ENCODE measurements around the gene ZP4. TPM values are rescaled to one million over a fixed set of nuclear protein-coding genes. Genes with fewer than 3 reads are reported as not detected.

Gene ZP4
- total RNA-seq, 1 donor from 2014 or later: not detected

DNA sequence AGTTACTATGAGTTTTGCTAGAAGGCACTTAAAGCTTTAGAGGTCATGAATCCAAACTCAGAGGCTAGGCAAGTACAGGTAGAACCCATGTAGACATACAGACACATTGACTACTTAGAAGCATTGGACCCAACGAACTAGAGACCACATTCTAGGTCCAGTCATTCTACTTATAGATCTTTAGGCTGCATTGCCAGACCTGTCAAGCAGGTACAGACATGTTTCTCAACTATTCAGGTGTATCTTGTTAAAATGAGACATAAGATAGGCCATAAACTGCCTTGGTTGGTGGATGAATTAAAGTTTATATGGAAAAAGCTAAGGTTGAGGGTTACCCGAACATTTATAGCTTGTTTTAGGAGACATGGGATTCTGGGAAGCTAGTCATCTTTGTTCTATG, 6.5 kb downstream of the ZP4 start:
- Histone ChIP-seq H3K27ac (ENCODE audit: low read depth, low read length) (no peak overlapping the region), H3K4me3 (ENCODE audit: low read length in 3 of 3) (no peak overlapping the region), H3K27me3 (ENCODE audit: control insufficient read depth in 3 of 3, insufficient read depth in 3 of 3, low read length in 3 of 3) (no peaks in the 10 kb centered on the region), H3K36me3 (ENCODE audit: control insufficient read depth in 3 of 3, insufficient read depth in 3 of 3, low read length in 3 of 3) (no peaks in the 10 kb centered on the region), H3K9me3 (ENCODE audit: control insufficient read depth in 3 of 3, low read length in 3 of 3) (peaks cover 0 to 3% (median 0%) of the 10 kb centered on the region in 3 donors), H3K4me1 (ENCODE audit: control insufficient read depth in 3 of 3, insufficient read depth in 3 of 3, low read length in 3 of 3) (no peaks in the 10 kb centered on the region), H3K9ac (ENCODE audit: low read depth in 1 of 3, low read length in 3 of 3) (no peak overlapping the region)

DNA sequence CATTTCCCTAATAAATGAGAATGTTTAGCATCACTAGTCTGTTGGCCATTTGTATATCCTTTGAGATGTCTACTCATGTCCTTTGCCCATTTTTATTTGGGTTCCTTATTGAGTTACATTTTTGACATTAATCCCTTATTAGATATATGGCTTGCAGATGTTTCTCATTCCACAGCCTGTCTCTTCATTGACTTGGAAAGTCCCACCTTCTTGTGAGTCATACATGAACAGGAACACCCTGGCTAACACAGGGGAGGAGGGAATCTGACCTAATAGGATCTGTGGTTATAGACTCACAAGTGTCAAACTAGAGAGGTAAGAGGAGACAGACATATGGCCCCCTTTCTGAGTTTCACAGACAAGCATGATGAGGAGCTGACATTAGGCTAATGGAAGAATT, 11.5 kb downstream of the ZP4 start:
- Histone ChIP-seq H3K9ac (ENCODE audit: low read depth in 1 of 3, low read length in 3 of 3) (no peak overlapping the region), H3K4me1 (ENCODE audit: control insufficient read depth in 3 of 3, insufficient read depth in 3 of 3, low read length in 3 of 3) (no peaks in the 10 kb centered on the region), H3K9me3 (ENCODE audit: control insufficient read depth in 3 of 3, low read length in 3 of 3) (no peaks in the 10 kb centered on the region), H3K27me3 (ENCODE audit: control insufficient read depth in 3 of 3, insufficient read depth in 3 of 3, low read length in 3 of 3) (no peaks in the 10 kb centered on the region), H3K4me3 (ENCODE audit: low read length in 3 of 3) (no peak overlapping the region), H3K36me3 (ENCODE audit: control insufficient read depth in 3 of 3, insufficient read depth in 3 of 3, low read length in 3 of 3) (no peaks in the 10 kb centered on the region), H3K27ac (ENCODE audit: low read depth, low read length) (no peak overlapping the region)

DNA sequence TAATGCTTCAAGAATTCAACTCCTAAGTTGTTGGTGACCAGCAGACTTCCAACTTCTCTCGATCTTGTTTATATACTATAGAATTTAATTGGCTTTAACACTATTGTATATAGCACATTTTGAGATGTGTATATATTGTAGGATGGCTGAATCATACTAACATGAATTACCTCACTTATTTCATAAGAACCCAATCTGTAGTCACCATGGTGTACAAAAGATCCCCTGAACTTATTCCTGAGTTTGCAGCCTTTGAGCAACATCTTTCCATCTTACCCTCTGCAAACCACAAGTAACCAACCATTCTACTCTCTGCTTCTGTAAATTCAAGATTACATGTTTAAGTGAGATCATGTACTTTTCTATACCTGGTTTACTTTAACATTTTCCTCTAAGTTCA, 12.3 kb downstream of the ZP4 start:
- Histone ChIP-seq H3K4me1 (ENCODE audit: control insufficient read depth in 3 of 3, insufficient read depth in 3 of 3, low read length in 3 of 3) (no peaks in the 10 kb centered on the region), H3K4me3 (ENCODE audit: low read length in 3 of 3) (no peak overlapping the region), H3K9ac (ENCODE audit: low read depth in 1 of 3, low read length in 3 of 3) (no peak overlapping the region), H3K27me3 (ENCODE audit: control insufficient read depth in 3 of 3, insufficient read depth in 3 of 3, low read length in 3 of 3) (no peaks in the 10 kb centered on the region), H3K9me3 (ENCODE audit: control insufficient read depth in 3 of 3, low read length in 3 of 3) (no peaks in the 10 kb centered on the region), H3K27ac (ENCODE audit: low read depth, low read length) (no peak overlapping the region), H3K36me3 (ENCODE audit: control insufficient read depth in 3 of 3, insufficient read depth in 3 of 3, low read length in 3 of 3) (no peaks in the 10 kb centered on the region)

DNA sequence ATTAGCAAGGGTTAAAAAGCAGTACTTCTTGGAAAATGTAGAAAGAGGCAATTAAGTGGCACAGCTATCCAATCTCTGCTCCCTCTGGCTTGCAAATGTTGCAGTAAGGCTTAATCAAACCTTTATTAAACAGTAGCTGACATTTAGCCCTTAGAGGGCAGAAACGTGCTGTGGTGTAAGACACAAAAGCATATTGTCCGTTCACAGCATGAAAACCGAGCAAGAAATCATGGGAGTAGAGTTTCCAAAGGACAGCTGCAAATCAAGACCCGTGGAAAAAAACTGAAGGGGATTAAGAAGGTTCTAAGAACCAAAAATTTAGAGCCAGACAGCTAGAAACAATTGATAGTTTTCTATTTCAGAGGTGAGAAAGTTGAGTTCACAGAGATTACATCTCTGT, 13.1 kb downstream of the ZP4 start:
- Histone ChIP-seq H3K9me3 (ENCODE audit: control insufficient read depth in 3 of 3, low read length in 3 of 3) (no peaks in the 10 kb centered on the region), H3K4me1 (ENCODE audit: control insufficient read depth in 3 of 3, insufficient read depth in 3 of 3, low read length in 3 of 3) (no peaks in the 10 kb centered on the region), H3K36me3 (ENCODE audit: control insufficient read depth in 3 of 3, insufficient read depth in 3 of 3, low read length in 3 of 3) (no peaks in the 10 kb centered on the region), H3K9ac (ENCODE audit: low read depth in 1 of 3, low read length in 3 of 3) (no peak overlapping the region), H3K27me3 (ENCODE audit: control insufficient read depth in 3 of 3, insufficient read depth in 3 of 3, low read length in 3 of 3) (no peaks in the 10 kb centered on the region), H3K4me3 (ENCODE audit: low read length in 3 of 3) (no peak overlapping the region), H3K27ac (ENCODE audit: low read depth, low read length) (no peak overlapping the region)

DNA sequence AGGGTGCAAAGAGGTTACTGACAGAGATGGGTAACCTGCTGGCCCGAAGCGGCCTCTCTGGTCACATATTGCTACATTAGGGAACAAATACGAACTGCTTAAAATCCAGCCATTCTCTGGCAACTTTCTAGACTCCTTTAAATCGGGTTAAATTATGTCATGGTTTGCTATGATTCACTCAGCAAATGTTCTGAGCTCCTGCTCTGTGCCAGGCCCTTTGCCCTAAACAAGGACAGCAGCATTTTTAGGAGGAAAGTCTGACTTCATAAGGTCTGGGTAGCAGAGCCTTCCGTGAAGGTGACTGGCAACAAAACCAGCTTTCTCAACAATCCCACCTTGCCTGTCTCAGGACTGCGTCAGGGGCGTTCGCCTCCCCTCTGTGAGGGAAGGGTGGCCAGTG, 15.4 kb downstream of the ZP4 start:
- Histone ChIP-seq H3K36me3 (ENCODE audit: control insufficient read depth in 3 of 3, insufficient read depth in 3 of 3, low read length in 3 of 3) (no peaks in the 10 kb centered on the region), H3K4me3 (ENCODE audit: low read length in 3 of 3) (no peak overlapping the region), H3K27ac (ENCODE audit: low read depth, low read length) (no peak overlapping the region), H3K4me1 (ENCODE audit: control insufficient read depth in 3 of 3, insufficient read depth in 3 of 3, low read length in 3 of 3) (no peaks in the 10 kb centered on the region), H3K9me3 (ENCODE audit: control insufficient read depth in 3 of 3, low read length in 3 of 3) (no peaks in the 10 kb centered on the region), H3K9ac (ENCODE audit: low read depth in 1 of 3, low read length in 3 of 3) (no peak overlapping the region), H3K27me3 (ENCODE audit: control insufficient read depth in 3 of 3, insufficient read depth in 3 of 3, low read length in 3 of 3) (no peaks in the 10 kb centered on the region)

DNA sequence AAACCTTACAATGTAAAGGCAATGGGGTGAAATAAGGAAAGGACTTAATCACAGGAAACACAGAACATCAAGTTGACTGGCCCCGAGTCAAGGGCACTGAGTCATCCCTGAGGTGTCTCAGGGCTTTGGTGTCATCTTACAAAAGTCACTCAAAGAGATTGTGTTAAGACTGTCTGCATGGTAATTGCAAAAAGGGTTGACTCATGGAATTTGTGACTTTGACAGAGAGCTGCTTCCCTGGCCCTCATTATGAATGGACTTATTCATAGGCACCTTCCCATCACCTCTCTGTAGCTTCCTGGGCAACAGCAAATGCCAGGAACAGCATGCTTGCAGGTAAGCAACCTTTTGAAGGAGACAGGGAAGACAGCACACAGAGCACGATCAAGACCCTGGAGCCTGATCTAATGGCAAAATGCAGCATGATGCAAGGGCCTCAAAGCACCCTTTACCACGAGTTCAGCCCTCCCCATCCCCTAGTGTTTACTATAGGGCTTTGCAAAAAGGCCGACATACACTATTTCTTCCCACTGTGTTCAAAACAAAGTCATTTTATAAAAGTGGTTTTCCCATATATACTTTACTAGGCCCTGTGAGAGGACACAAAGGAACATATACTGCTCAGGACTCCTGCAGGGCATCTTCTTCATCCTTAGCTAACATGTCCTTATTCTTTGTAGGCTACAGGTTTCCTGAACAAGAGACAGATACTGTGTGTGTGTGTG, 17.1 kb downstream of the ZP4 start:
- Histone ChIP-seq H3K9ac (ENCODE audit: low read depth in 1 of 3, low read length in 3 of 3) (no peak overlapping the region), H3K4me1 (ENCODE audit: control insufficient read depth in 3 of 3, insufficient read depth in 3 of 3, low read length in 3 of 3) (no peaks in the 10 kb centered on the region), H3K27me3 (ENCODE audit: control insufficient read depth in 3 of 3, insufficient read depth in 3 of 3, low read length in 3 of 3) (no peaks in the 10 kb centered on the region), H3K4me3 (ENCODE audit: low read length in 3 of 3) (no peak overlapping the region), H3K27ac (ENCODE audit: low read depth, low read length) (no peak overlapping the region), H3K9me3 (ENCODE audit: control insufficient read depth in 3 of 3, low read length in 3 of 3) (no peaks in the 10 kb centered on the region), H3K36me3 (ENCODE audit: control insufficient read depth in 3 of 3, insufficient read depth in 3 of 3, low read length in 3 of 3) (no peaks in the 10 kb centered on the region)

DNA sequence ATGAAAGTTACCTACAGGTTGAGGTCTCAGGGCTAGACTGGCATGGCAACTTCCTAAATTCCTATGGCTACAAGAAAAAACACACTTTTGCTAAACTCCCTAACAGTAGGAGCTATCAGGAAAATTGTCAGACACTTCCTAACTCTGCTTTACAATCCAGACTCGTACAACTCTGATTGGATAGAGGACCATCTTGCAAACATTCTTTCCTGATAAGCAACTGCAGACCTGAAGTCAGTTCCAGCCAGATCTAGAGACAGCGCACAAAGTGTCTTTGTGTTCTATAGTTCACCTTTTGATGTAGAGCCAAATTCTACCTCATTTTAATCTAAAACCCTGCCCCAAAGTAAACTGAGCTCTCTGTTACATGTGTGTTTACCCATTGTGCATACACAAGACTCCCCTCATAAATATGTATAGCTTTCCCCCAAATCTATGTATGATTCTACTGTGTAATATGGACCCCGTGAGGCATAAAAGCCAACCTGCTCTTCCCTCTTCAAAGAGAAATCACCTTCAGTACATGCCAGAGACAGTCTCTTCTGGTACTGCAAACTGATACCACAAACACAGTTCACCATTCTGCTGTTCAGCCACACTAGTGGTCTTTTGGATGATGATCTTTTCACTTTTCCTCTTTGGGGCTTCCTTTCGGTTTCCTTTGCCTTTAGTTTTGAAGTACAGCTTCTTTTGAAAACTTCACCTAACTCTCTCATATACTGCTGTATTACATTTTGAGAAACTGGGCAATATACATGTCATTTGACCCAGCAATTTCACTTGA, 21.7 kb downstream of the ZP4 start:
- Histone ChIP-seq H3K4me3 (ENCODE audit: low read length in 3 of 3) (no peak overlapping the region), H3K27ac (ENCODE audit: low read depth, low read length) (no peak overlapping the region), H3K4me1 (ENCODE audit: control insufficient read depth in 3 of 3, insufficient read depth in 3 of 3, low read length in 3 of 3) (peaks cover 0 to 2% (median 0%) of the 10 kb centered on the region in 3 donors), H3K9me3 (ENCODE audit: control insufficient read depth in 3 of 3, low read length in 3 of 3) (no peaks in the 10 kb centered on the region), H3K27me3 (ENCODE audit: control insufficient read depth in 3 of 3, insufficient read depth in 3 of 3, low read length in 3 of 3) (peaks cover 0 to 3% (median 0%) of the 10 kb centered on the region in 3 donors), H3K36me3 (ENCODE audit: control insufficient read depth in 3 of 3, insufficient read depth in 3 of 3, low read length in 3 of 3) (no peaks in the 10 kb centered on the region), H3K9ac (ENCODE audit: low read depth in 1 of 3, low read length in 3 of 3) (no peak overlapping the region)

DNA sequence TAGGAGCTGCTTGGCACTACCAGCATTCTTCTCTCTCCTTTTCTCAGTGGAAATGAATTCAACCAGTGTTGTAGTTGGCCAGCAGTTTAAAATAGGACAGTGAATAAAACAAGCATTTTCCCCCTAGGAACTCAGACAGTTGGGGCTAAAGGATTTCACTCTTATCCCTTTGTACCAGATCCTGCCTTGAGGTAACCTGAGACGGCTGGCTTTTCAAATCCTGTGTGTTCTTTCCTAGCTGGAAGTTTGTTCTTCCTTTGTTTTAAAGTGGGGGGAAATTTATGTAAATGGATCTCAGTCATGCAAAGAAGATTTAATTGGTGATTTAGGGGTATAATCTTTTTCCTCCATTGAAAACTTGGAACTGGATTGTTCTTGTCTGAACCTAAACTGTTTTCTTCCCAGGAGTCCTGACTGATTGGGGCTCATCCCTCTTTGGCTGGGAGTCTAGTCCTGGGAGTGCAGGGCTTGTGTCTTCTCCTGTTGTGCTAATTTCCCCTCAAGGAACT, 23.3 kb downstream of the ZP4 start:
- Histone ChIP-seq H3K9me3 (ENCODE audit: control insufficient read depth in 3 of 3, low read length in 3 of 3) (no peaks in the 10 kb centered on the region), H3K9ac (ENCODE audit: low read depth in 1 of 3, low read length in 3 of 3) (no peak overlapping the region), H3K4me1 (ENCODE audit: control insufficient read depth in 3 of 3, insufficient read depth in 3 of 3, low read length in 3 of 3) (peaks cover 0 to 2% (median 0%) of the 10 kb centered on the region in 3 donors), H3K36me3 (ENCODE audit: control insufficient read depth in 3 of 3, insufficient read depth in 3 of 3, low read length in 3 of 3) (no peaks in the 10 kb centered on the region), H3K4me3 (ENCODE audit: low read length in 3 of 3) (no peak overlapping the region), H3K27ac (ENCODE audit: low read depth, low read length) (no peak overlapping the region), H3K27me3 (ENCODE audit: control insufficient read depth in 3 of 3, insufficient read depth in 3 of 3, low read length in 3 of 3) (peaks cover 0 to 5% (median 0%) of the 10 kb centered on the region in 3 donors)

DNA sequence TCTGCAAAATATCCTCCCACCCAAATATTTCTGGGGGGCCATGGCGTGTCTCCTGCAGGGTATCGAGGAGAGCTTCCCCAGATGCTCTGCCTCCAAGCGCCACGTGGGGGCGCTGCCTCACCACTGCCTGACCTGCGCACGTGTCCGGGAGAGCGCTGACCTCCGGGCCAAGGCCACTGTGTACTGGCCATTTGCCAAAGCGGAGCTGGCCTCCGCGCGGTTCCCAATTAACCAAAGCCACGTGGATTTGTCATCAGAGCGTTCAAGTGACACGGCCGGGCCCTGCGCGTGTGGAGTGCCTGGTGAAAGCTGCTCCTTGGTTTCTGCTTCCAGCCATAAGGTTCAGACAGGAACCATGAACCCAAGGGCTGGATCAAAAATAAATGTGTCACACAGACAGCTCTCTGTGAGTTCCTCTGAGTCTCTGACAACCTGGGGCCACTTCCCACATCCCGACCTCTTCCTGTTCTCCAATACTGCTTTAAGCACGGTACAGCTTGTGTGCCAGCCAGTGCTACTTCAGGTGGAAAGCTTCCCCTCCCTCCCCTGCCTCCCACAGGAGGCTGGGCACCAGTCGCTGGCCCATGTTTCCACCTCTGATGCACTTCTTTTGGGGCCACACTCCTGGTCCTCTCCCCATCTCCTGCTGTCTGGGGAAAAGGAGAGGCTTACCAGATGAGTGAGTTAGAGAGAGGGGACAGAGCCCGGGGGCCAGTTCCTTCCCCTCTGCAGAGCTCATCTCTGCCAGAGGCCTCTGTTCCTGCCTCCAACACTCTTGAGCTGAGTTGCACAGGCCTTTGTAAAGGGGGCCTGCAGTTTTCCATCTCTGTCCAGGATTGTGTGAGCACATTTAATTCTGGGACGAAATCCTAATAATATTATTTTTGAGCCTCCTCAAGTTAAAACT, 26.1 kb downstream of the ZP4 start:
- Histone ChIP-seq H3K4me1 (ENCODE audit: control insufficient read depth in 3 of 3, insufficient read depth in 3 of 3, low read length in 3 of 3) (peaks cover 0 to 2% (median 0%) of the 10 kb centered on the region in 3 donors), H3K9ac (ENCODE audit: low read depth in 1 of 3, low read length in 3 of 3) (no peak overlapping the region), H3K36me3 (ENCODE audit: control insufficient read depth in 3 of 3, insufficient read depth in 3 of 3, low read length in 3 of 3) (no peaks in the 10 kb centered on the region), H3K9me3 (ENCODE audit: control insufficient read depth in 3 of 3, low read length in 3 of 3) (no peaks in the 10 kb centered on the region), H3K27ac (ENCODE audit: low read depth, low read length) (no peak overlapping the region), H3K4me3 (ENCODE audit: low read length in 3 of 3) (no peak overlapping the region), H3K27me3 (ENCODE audit: control insufficient read depth in 3 of 3, insufficient read depth in 3 of 3, low read length in 3 of 3) (peaks cover 0 to 5% (median 0%) of the 10 kb centered on the region in 3 donors)

Measured in skeletal muscle tissue (tissue), 4 donors.